Transverse colon (tissue), 4 donors: Measurements from ENCODE around the gene DYTN. TPM values are rescaled to one million over a fixed set of nuclear protein-coding genes. Genes with fewer than 3 reads are reported as not detected.

ENCODE experiments used
- DNase-seq: peaks from one replicate; pipeline ENCODE4 v3.0.0-alpha.2; 2019
- H3K27ac ChIP-seq, 4 donors: fragments of 200-600 bp; sonication (generic); 2 replicates each; pipeline ENCODE4 v1.5.1; 2016 to 2018; ENCODE audit warnings: inconsistent platforms in 4 of 4
- H3K27me3 ChIP-seq: fragments of 200-600 bp; sonication (generic); 2 replicates; pipeline ENCODE4 v1.5.1; 2017; ENCODE audit warnings: inconsistent platforms
- H3K36me3 ChIP-seq, 4 donors: fragments of 200-600 bp; sonication (generic); 2 replicates each; pipeline ENCODE4 v1.5.1; 2017 to 2019; ENCODE audit warnings: inconsistent platforms in 4 of 4
- H3K4me1 ChIP-seq, 4 donors: fragments of 200-600 bp; sonication (generic); 2 replicates each; pipeline ENCODE4 v1.5.1; 2017 to 2020; ENCODE audit warnings: inconsistent platforms in 4 of 4
- H3K4me3 ChIP-seq, 4 donors: fragments of 200-600 bp; sonication (generic); 1 replicate in 1 of 4; 2 replicates in 3 of 4; pipeline versions ENCODE4 v1.5.1 to v1.6.1; 2017 to 2019; ENCODE audit warnings: inconsistent platforms in 4 of 4
- H3K9me3 ChIP-seq, 2 donors: fragments of 200-600 bp; sonication (generic); 2 replicates each; pipeline ENCODE4 v1.5.1; 2017 to 2019; ENCODE audit warnings: inconsistent platforms in 2 of 2
- EP300 ChIP-seq: sonication (generic); formaldehyde crosslinking; IDR thresholded peaks from one replicate; pipeline ENCODE4 v1.6.1; 2017; ENCODE audit warnings: antibody characterized with exemption, low read depth
- POLR2A ChIP-seq: fragments of 450-650 bp; IDR thresholded peaks from one replicate; pipeline ENCODE4 v1.6.1; 2016; ENCODE audit warnings: antibody characterized with exemption, mild to moderate bottlenecking, moderate library complexity
- POLR2AphosphoS5 ChIP-seq, 3 donors: sonication (generic); formaldehyde crosslinking; IDR thresholded peaks; one replicate each; pipeline ENCODE4 v1.6.1; 2016; ENCODE audit warnings: antibody characterized with exemption in 3 of 3
- WGBS, 2 donors: methylation state at CpG; one replicate each; pipeline ENCODE4 v1.1.5; 2018; ENCODE audit warnings: low coverage in 1 of 2; 5-methylcytosine and 5-hydroxymethylcytosine counted together
- in situ Hi-C, 4 donors: fragments of 200-750 bp; cut with MboI; loops; one replicate each; pipeline versions ENCODE4 v1.15.0 to v1.15.1; 2017; ENCODE audit warnings: low sequenced_read_pairs in 3 of 4, low pct_ligation_motif_present in 1 of 4, low pct_unique_long_range_greater_than_20kb in 1 of 4
- intact Hi-C: fragments of 100-400 bp; cut with DNase I; formaldehyde crosslinking; loops from one replicate; pipeline ENCODE4 v1.15.1; 2023; ENCODE audit warnings: low total_unique reads
- total RNA-seq, 4 donors: library from RNA; depleted of rRNA; stranded (reverse); fragments of >200 nt; gene quantifications; one replicate each; pipeline ENCODE4 v1.1.0, GENCODE V29; 2016
- TF ChIP-seq, protein P1 (sequence below), 5 experiments: fragments of 200-600 bp in 3 of 5; fragments of 450-650 bp in 2 of 5; sonication (generic) in 3 of 5; IDR thresholded peaks; 1 replicate in 2 of 5; 2 replicates in 3 of 5; pipeline ENCODE4 v1.5.1; 2016 to 2017; ENCODE audit warnings: antibody characterized with exemption in 5 of 5, inconsistent platforms in 3 of 5, mild to moderate bottlenecking in 2 of 5, moderate library complexity in 1 of 5

DYTN gene
- total RNA-seq, 4 donors from 2014 or later: not detected

DNA sequence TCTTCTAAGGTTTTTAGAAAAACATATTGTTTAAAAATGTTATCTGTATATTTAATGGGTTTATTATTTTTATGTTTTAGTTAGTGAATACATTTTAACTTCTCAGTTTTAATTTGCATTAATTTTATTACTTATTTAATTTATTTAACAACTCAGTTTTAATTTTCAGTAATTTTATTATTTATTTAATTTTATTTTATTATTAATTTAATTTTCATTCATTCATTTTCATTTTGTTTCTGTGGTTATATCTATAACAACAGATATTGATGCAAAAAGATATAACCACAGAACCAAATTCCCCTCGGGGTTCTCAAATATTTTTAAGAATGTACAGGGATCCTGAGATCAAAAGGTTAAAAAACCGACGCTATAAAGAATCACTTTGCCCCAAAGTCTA is 52.9 kb downstream of the DYTN start:
- intact Hi-C loops: no loop called here
- TF ChIP-seq EP300 (no peak), POLR2A (no peak), POLR2AphosphoS5 (IDR thresholded peaks at IDR 0.05) (no peak)
- TF ChIP-seq, protein P1, sequence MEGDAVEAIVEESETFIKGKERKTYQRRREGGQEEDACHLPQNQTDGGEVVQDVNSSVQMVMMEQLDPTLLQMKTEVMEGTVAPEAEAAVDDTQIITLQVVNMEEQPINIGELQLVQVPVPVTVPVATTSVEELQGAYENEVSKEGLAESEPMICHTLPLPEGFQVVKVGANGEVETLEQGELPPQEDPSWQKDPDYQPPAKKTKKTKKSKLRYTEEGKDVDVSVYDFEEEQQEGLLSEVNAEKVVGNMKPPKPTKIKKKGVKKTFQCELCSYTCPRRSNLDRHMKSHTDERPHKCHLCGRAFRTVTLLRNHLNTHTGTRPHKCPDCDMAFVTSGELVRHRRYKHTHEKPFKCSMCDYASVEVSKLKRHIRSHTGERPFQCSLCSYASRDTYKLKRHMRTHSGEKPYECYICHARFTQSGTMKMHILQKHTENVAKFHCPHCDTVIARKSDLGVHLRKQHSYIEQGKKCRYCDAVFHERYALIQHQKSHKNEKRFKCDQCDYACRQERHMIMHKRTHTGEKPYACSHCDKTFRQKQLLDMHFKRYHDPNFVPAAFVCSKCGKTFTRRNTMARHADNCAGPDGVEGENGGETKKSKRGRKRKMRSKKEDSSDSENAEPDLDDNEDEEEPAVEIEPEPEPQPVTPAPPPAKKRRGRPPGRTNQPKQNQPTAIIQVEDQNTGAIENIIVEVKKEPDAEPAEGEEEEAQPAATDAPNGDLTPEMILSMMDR (IDR thresholded peaks at IDR 0.05): no peak
- H3K27me3 ChIP-seq: no peaks in the 10 kb centered on the region
- H3K9me3 ChIP-seq: no peaks in the 10 kb centered on the region
- no peak overlapping the region for H3K27ac ChIP-seq
- in situ Hi-C loops: no loop called here
- no peak overlapping the region for H3K4me3 ChIP-seq
- no peaks in the 10 kb centered on the region for H3K4me1 ChIP-seq
- WGBS, 2 donors: 79 to 90% methylated on average over 3 of the region's 3 CpGs
- no peak for DNase-seq
- H3K36me3 ChIP-seq: no peaks in the 10 kb centered on the region

DNA sequence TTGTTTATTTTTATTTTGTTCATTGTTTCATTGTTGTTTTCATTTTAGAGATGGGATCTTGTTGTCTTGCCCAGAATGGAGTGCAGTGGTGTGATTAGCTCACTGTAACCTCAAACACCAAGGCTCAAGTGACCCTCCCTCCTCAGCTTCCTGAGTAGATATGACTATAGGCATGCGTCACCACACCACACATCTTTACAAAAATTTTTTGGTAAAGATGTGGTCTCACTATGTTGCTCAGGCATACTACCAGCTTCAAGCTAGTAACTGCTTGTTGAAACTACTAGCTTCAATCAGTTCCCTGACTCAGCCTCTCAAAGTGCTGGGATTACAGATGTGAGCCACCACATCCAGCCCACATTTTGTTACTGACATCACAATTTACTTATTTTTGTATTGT is 61.1 kb downstream of the DYTN start:
- TF ChIP-seq EP300: no peak
- TF ChIP-seq POLR2AphosphoS5 (IDR thresholded peaks at IDR 0.05): no peak
- no peak for TF ChIP-seq POLR2A
- TF ChIP-seq, protein P1 (IDR thresholded peaks at IDR 0.05): no peak
- Histone ChIP-seq H3K4me1 (no peaks in the 10 kb centered on the region), H3K4me3 (no peak overlapping the region), H3K27ac (no peak overlapping the region), H3K36me3 (no peaks in the 10 kb centered on the region), H3K9me3 (no peaks in the 10 kb centered on the region), H3K27me3 (no peaks in the 10 kb centered on the region)
- in situ Hi-C loops: no loop called here
- WGBS, 2 donors: 79% methylated on average over 1 of the region's 1 CpG; no CpG with 5 or more reads in 1 of the 2 donors
- no peak for DNase-seq
- intact Hi-C loops: no loop called here

DNA sequence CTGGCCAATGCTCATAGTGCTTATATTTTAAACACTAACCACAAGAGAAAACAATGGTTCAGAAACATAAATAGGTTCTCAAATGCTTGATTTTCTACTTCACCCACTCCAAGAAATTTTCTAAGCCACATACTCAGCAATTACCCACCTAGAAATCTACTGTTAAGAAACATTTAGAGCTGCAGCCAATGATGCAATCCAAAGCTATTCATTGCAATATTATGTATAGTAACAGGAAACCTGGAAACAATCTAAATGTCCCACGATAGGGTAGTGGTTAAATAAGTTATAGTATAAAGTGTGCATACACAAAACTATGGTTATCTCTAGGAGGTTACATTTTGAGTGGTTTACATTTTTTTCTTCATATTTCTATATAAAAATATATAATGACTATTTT is 70.2 kb downstream of the DYTN start:
- Histone ChIP-seq H3K4me3 (no peak overlapping the region), H3K4me1 (no peaks in the 10 kb centered on the region), H3K27me3 (peaks cover 3% of the 10 kb centered on the region), H3K36me3 (no peaks in the 10 kb centered on the region), H3K9me3 (no peaks in the 10 kb centered on the region), H3K27ac (no peak overlapping the region)
- TF ChIP-seq, protein P1 (IDR thresholded peaks at IDR 0.05): no peak
- no peak for TF ChIP-seq POLR2AphosphoS5 (IDR thresholded peaks at IDR 0.05)
- TF ChIP-seq POLR2A: no peak
- TF ChIP-seq EP300: no peak
- intact Hi-C loops: no loop called here
- 67 to 75% methylated on average over 1 of the region's 1 CpG for WGBS, 2 donors
- no peak for DNase-seq
- in situ Hi-C loops: no loop called here

DNA sequence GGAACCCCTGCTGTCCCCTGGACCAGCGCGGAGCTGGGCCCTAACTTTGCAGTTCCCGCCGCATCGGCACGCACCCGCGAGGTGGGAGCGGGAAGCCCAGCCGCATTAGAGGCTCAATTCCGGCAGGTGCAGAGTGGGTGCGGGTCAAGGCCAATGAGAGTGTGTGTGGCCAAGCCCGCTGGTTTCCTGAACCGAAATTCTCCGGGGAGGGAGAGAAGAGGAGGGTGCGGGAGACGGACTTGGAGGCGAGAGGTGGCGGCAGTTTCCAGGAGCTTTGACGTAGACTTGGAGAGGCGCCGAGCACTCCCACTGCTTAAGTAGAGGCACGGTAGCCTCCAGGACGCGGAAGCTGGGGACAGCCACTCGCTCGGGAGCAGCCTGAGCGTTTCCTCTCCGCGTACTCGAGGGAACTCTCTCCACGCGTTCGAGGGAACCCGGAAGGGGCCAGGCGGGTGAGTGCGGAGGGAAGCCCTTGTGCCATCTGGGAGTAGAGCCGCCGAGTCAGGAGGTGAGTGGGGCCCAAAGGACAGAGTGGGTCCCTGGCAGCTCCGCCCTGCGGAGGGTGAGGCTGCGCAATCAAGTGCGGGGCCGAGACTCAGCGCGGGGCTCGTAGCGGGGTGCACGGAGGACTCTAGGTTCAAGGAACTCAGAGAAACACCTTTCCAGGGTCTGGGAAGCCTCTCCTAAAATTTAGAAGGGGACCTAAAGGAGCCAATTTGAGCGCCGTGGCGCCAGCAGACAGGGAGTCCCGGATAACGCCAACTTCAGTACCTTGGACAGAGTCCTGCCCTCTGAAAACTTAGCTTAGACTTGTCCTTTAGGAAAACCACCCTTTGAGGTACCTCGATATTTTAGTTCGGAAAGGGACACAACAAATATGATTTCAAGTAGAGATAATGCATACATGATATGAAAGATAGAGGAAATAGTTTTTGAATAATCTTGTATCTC is 75.8 kb downstream of the DYTN start, which contains the start of gene FAM237A:
FAM237A (plus strand) TSS at position 413 of the 951 bp plus-strand sequence. CDS start 1,750 bp downstream, outside the sequence.
- Histone ChIP-seq H3K9me3 (no peaks in the 10 kb centered on the region), H3K27ac (no peak within 1 kb of the TSS), H3K36me3 (no peaks in the 10 kb centered on the region), H3K4me1 (no peaks in the 10 kb centered on the region), H3K4me3 (no peak within 1 kb of the TSS), H3K27me3 (peaks cover 25% of the 10 kb centered on the region)
- TF ChIP-seq POLR2AphosphoS5 (IDR thresholded peaks at IDR 0.05) (no peak), EP300 (no peak), POLR2A (no peak)
- TF ChIP-seq, protein P1 (IDR thresholded peaks at IDR 0.05): no peak
- 6 to 40% methylated on average over 2 to 48 of the region's 56 CpGs for WGBS, 2 donors
- no peak for DNase-seq
- in situ Hi-C loops (no loop called here), intact Hi-C loops (no loop called here)
